GM12874 (cell line): ENCODE results near the gene UBAC1.

Experiments
- CTCF ChIP-seq: IDR thresholded peaks from 2 replicates; pipeline ENCODE4 v1.5.1; 2011; ENCODE audit warnings: low read depth, mild to moderate bottlenecking, control low read depth, low read length, moderate library complexity; ENCODE audit not compliant: insufficient read depth

Gene UBAC1

DNA sequence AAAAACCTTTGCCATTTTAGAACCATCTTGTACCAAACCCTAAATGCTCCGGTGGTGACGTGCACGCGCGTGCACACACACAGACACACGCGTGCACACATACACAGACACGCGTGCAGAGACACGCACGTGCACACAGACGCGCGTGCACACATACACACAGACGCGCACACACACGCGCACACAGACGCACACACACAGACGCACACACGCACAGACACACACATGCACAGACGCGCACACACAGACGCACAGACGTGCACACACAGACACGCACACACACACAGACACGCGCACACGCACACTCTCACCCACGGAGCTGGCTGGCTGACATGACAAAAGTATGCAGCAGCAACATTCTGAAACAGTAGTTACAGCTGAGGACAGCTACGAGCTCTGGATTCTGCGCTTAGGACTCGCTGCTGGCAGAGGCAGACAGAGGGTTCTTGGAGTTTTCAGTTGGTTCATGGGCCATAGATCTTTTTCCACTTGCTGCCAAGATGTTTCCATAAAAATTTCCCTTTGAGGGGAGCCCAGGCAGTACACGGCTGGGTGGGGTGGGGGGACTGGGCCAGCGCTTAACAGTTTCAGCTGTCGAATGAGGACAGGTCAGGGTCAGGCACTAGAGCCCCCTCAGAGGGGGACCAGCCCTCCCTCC, 46.2 kb upstream of the UBAC1 start:
- no peak for TF ChIP-seq CTCF

DNA sequence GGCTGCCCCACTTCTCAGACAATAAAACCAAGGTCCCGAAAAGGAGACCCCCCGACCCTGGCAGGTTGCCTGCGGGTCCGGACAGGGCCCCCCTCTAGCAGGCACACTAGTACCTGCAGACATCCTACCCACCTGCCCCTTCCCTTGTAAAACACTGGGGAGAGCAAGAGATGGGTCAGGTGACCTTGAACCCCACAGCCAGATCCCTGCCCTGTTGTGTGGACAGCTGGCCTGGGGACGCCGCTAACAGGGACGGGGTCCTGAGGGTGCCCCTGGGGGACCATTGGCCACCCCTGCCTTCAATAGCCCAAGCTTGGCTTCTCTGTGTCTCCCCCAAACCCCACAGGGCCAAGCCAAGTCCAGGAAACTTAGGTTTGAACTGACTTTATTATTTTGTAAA, 45.0 kb upstream of the UBAC1 start:
- TF ChIP-seq CTCF: no peak

DNA sequence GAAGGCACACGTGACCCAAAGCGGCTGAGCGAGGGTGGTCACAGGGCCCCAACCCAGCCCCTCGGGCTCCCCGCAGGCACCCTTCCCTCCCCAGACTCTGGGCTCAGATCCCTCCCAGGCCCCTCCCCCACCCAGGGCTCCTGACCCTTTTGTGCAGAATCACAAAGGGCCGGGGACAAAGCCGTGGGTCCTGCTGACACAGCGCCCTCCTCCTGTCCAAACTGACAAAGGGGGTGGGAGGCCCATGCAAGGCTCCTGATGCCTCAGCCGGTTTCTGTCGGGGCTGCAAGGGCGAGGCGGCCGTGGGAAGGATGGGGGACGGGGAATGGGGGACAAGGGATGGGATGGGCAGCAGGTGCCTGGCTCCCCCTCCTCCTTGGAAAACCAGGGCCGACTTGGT, 43.5 kb upstream of the UBAC1 start:
- TF ChIP-seq CTCF: no peak

- TF ChIP-seq CTCF: no peak
These were observed 43.0 kb upstream of the UBAC1 start for GRCh38 chr9:136004219-136004618.

- TF ChIP-seq CTCF: no peak
These were observed 42.4 kb upstream of the UBAC1 start for GRCh38 chr9:136003411-136004218.

GRCh38 chr9:136002881-136003280, 41.7 kb upstream of the UBAC1 start:
- no peak for TF ChIP-seq CTCF

DNA sequence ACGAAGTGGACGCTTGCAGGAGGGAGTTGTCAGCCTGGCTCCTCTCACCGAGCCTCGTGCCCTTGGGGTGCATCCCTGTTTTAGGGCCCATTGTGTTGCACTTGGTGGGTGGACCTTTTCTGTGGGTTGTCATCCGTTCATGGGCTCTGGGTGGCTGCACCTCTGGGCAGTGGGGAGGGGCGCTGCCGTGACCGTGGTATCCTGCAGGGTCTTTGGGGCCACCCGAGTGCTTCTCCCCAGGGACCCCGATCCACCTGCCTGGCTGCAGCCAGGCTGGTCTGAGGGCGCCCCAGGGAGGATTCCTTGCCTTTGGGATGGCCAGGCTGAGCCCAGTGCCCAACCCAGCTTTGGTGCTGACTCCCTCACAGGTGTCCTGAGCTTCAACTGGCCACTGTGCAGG, 41.0 kb upstream of the UBAC1 start:
- no peak for TF ChIP-seq CTCF
